HEK293T (cell line): ENCODE results near the gene SLC25A48.
"Not testable (repeated sequence)": the region's sequence is repeated elsewhere in the genome, so short reads cannot be mapped to it uniquely, and the experiment has no call there.

Experiments
- CTCF ChIA-PET: fragments of 350-600 bp; formaldehyde crosslinking; extraction: SDS; loops from one replicate; lab custom pipeline; 2021; ENCODE audit warnings: antibody characterized with exemption, inconsistent platforms; lab: Yijun Ruan, JAX
- POLR2A ChIA-PET: fragments of 350-600 bp; formaldehyde crosslinking; extraction: SDS; loops from one replicate; lab custom pipeline; 2020; ENCODE audit warnings: antibody characterized with exemption, inconsistent platforms; lab: Yijun Ruan, JAX
- DNase-seq: peaks from one replicate; pipeline ENCODE4 v3.0.0; 2012; ENCODE audit warnings: mixed read lengths; ENCODE audit errors: extremely low spot score
- ARNT ChIP-seq: fragments of 450-650 bp; IDR thresholded peaks from 2 replicates; pipeline ENCODE4 v1.6.1; 2017; ENCODE audit warnings: mild to moderate bottlenecking
- BHLHE40 ChIP-seq: fragments of 450-650 bp; IDR thresholded peaks from 2 replicates; pipeline ENCODE4 v1.6.1; 2016; ENCODE audit warnings: mild to moderate bottlenecking, moderate library complexity, borderline replicate concordance
- CTBP1 ChIP-seq: fragments of 450-650 bp; IDR thresholded peaks from 2 replicates; pipeline ENCODE4 v1.6.1; 2016; ENCODE audit warnings: borderline replicate concordance
- ELF4 ChIP-seq: fragments of 450-650 bp; IDR thresholded peaks from 2 replicates; pipeline ENCODE4 v1.6.1; 2017; ENCODE audit warnings: antibody characterized with exemption
- FOXA1 ChIP-seq: fragments of 450-650 bp; IDR thresholded peaks from 2 replicates; pipeline ENCODE4 v1.6.1; 2016; ENCODE audit warnings: mild to moderate bottlenecking
- FOXK2 ChIP-seq: fragments of 450-650 bp; IDR thresholded peaks from 2 replicates; pipeline ENCODE4 v1.6.1; 2016; ENCODE audit warnings: mild to moderate bottlenecking
- FOXM1 ChIP-seq: fragments of 450-650 bp; IDR thresholded peaks from 2 replicates; pipeline ENCODE4 v1.6.1; 2017; ENCODE audit warnings: mild to moderate bottlenecking, borderline replicate concordance
- HDGF ChIP-seq: fragments of 450-650 bp; IDR thresholded peaks from 2 replicates; pipeline ENCODE4 v1.6.1; 2017; ENCODE audit warnings: antibody characterized with exemption, borderline replicate concordance
- L3MBTL2 ChIP-seq: fragments of 450-650 bp; conservative IDR thresholded peaks from 2 replicates; pipeline ENCODE4 v1.6.1; 2016; ENCODE audit warnings: mild to moderate bottlenecking
- LEF1 ChIP-seq: fragments of 450-650 bp; IDR thresholded peaks from 2 replicates; pipeline ENCODE4 v1.6.1; 2017; ENCODE audit warnings: mild to moderate bottlenecking, borderline replicate concordance
- NFRKB ChIP-seq: fragments of 450-650 bp; IDR thresholded peaks from 2 replicates; pipeline ENCODE4 v1.6.1; 2016; ENCODE audit warnings: mild to moderate bottlenecking, moderate library complexity
- SP1 ChIP-seq: fragments of 450-650 bp; IDR thresholded peaks from 2 replicates; pipeline ENCODE4 v1.6.1; 2017
- SUZ12 ChIP-seq: fragments of 450-650 bp; IDR thresholded peaks from 2 replicates; pipeline ENCODE4 v1.6.1; 2016; ENCODE audit warnings: mild to moderate bottlenecking
- TARDBP ChIP-seq: fragments of 450-650 bp; IDR thresholded peaks from 2 replicates; pipeline ENCODE4 v1.6.1; 2016
- ZNF384 ChIP-seq: fragments of 450-650 bp; IDR thresholded peaks from 2 replicates; pipeline ENCODE4 v1.6.1; 2016
- TF ChIP-seq, protein P1 (sequence below): fragments of 450-650 bp; IDR thresholded peaks from 2 replicates; pipeline ENCODE4 v1.6.1; 2016

SLC25A48 gene

DNA sequence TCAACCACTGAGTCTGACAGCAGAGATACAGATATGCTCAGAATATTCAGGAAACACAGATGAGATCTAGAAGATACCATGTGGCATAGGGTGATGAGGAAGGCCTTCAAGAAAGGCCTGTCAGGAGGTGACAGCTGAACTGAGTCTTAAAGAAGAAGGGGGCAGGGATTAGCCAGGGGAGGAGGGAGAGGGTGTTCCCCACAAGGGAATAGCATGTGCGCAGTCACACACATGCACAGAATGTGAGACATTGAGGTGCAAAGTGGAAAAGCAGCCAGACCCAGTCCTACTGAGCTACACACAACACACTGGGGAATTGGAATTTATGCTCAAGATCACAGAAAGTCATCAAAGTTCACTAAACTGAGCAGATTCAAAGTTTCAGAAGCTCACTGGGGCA is 3.0 kb upstream of the SLC25A48 start:
- POLR2A ChIA-PET, result interaction anchor here (1.4 kb wide), 1 partner anchor 277 kb away, joined by 6 read pairs; no protein-coding TSS in a partner anchor
- CTCF ChIA-PET, result interaction anchor here (1.2 to 4.0 kb wide), 5 partner anchors 13 to 374 kb away, joined by 4 to 38 read pairs (median 19); no protein-coding TSS in a partner anchor

DNA sequence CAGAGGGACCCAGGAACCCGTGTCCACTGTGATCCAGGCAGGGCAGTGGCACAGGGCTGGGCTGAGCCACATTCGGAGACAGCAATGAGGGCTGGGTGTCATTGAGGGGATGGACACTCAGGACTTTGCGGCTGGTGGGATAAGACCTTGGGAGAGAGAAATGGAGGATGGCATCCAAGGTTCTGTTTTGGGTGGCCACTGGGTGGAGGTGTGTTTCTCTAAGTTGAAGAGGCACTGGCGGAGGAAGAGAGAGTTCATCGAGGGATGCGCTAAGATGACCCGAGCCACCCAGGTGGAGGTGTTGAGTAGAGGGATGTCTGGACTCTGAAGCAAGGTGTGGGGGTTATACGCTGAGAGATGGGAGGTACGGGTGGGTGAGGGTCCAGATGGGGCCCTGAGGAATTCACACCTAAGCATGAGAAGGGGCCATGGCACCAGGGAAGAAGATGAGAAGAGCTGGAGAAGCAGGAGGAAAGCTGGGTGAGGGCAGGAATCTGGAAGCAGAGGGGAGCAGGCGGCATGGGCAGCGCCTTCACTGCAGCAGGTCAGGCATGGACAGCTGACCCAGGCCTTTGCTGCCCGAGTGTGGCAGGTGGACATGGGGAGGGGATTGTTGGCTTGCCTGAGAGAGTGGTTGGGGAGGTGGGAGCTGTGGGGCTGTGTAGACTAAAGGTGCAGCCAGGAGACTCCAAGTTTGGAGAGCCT is 2.5 kb upstream of the SLC25A48 start:
- TF ChIP-seq, protein P1, sequence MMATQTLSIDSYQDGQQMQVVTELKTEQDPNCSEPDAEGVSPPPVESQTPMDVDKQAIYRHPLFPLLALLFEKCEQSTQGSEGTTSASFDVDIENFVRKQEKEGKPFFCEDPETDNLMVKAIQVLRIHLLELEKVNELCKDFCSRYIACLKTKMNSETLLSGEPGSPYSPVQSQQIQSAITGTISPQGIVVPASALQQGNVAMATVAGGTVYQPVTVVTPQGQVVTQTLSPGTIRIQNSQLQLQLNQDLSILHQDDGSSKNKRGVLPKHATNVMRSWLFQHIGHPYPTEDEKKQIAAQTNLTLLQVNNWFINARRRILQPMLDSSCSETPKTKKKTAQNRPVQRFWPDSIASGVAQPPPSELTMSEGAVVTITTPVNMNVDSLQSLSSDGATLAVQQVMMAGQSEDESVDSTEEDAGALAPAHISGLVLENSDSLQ, result no peak
- TF ChIP-seq HDGF (no peak), NFRKB (no peak)
- ChIA-PET CTCF (interaction anchor here (1.2 to 4.0 kb wide), 4 partner anchors 267 to 374 kb away, joined by 4 to 38 read pairs (median 14); no protein-coding TSS in a partner anchor), POLR2A (no interaction called here)
- no peak for DNase-seq

More for the DNA sequence above, 3.0 kb upstream of the SLC25A48 start:
- no peak for DNase-seq
- TF ChIP-seq FOXK2, result no peak
- no peak for TF ChIP-seq FOXA1
- TF ChIP-seq, protein P1, result no peak
- TF ChIP-seq SP1, result no peak
- TF ChIP-seq BHLHE40, result no peak
- TF ChIP-seq L3MBTL2, result no peak
- no peak for TF ChIP-seq ARNT
- TF ChIP-seq ELF4, result no peak
- no peak for TF ChIP-seq ZNF384
- no peak for TF ChIP-seq HDGF
- no peak for TF ChIP-seq TARDBP
- TF ChIP-seq FOXM1, result no peak
- TF ChIP-seq CTBP1, result no peak
- TF ChIP-seq SUZ12, result no peak
- TF ChIP-seq NFRKB, result no peak
- no peak for TF ChIP-seq LEF1

DNA sequence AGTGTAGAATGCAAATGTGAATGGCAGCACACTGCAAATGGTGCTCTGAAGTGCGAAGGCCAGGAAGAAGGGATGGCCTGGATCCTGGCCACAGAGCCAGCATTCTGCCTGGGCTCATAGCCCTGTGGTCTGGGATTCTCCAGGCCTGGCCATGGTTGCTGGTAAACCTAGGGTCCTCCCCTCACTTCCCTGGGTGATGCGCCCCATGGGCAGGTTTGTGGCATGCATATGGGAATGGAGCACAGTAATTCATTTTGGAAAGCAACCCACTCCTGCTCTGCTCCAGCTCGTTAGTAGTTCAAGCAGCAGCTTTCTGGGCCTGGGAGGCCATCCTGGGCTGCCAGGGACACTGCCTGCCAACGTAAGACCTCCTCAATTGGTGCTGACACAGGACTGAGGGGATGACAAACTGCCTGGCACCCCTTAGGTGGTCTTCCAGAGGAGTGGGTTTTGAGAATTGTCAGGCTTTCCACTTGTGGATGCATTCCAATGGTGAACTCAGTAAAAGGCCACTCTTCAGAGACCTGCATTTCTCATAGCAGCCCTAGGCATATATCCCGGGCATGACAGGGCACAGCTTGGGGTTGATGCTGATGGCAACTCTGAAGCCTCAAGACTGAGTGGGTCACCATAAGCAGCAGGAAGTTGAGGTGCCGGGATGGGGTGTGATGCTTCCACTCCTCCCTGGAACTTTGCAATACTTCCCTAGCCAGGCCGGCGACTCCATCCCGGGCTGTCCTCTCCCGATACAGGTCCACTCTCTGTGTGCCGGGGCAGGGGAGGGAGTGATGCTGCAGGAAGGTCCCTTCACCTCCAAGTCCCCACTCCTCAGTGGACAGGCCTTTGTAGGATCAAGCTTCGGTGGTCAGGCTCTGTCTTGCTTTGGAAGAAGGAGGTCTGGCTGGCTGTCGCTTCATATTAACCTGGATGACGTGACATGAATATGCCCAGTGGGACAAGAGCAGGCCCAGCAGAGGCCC is 1.2 kb upstream of the SLC25A48 start:
- CTCF ChIA-PET, result interaction anchor here (0.6 to 4.0 kb wide), 7 partner anchors 38 to 279 kb away, joined by 3 to 38 read pairs (median 8); no protein-coding TSS in a partner anchor
- no peak for DNase-seq
- TF ChIP-seq FOXK2 (no peak), HDGF (no peak), NFRKB (no peak), FOXM1 (no peak), BHLHE40 (no peak), ARNT (no peak), ELF4 (no peak), SUZ12 (no peak), ZNF384 (no peak), CTBP1 (no peak), TARDBP (no peak), L3MBTL2 (no peak), LEF1 (no peak), SP1 (no peak), FOXA1 (no peak)
- TF ChIP-seq, protein P1, result no peak

DNA sequence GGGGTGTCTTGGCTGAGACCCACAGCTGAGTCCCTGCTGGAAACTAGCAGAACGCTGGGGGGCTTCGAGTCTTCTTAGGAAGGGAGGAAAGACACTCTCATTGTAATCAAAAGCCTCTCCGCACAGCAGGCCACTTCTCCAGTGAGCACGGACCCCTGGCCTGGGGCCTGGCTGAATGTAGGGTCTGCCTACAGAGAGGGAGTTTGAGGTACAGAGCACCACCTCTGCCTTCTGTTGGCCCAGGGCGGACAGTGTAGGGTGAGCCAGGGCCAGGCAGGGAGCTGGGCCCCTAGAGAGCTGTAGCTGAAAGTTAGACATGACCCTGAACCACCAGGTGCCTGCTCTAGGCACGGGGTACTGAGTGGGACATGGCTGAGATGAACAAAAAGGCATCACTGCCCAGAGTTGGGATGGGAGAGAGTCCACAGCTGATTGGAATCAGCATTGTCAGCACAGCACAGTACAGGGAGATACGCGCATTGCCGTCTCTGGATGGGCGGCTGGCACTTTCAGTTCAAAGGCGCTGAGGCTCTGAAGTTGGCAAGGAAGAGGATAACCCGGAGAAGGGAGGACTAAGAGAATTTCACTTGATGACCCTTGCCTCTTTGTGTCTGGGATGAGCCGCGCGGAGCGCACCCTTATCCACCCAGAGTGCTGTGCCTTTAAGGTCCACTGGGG is 363 bp upstream of the SLC25A48 start:
- CTCF ChIA-PET, result interaction anchor here (0.7 to 2.1 kb wide), 11 partner anchors 21 to 368 kb away, joined by 3 to 16 read pairs (median 3); no protein-coding TSS in a partner anchor
- DNase-seq, result no peak
- POLR2A ChIA-PET, result no interaction called here
- TF ChIP-seq SP1 (no peak), FOXM1 (no peak), BHLHE40 (no peak), FOXK2 (no peak)

More for the DNA sequence above, 1.2 kb upstream of the SLC25A48 start:
- POLR2A ChIA-PET, result no interaction called here

DNA sequence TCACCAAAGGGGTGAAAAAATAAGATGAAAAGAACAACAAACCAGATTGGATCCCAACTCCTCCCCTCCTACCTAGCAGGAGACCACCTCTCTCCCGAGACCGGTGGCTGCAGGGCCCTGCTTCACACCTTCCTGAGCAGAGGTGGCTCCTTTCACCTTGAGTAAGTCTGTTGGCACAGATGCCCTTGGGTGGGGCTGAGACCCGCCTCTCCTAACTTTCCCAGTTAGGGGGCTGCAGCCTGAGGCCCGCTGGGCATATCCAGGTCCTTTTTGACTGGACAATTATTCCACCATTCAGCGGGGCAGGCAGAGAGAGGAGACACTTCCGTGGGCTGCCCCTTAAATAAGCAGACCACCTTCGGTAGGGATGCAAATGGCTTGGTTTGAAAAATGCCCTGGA is 1.3 kb downstream of the SLC25A48 start:
- TF ChIP-seq, protein P1, result no peak
- TF ChIP-seq ARNT (no peak), CTBP1 (no peak)
- POLR2A ChIA-PET, result no interaction called here
- DNase-seq, result no peak
- CTCF ChIA-PET, result interaction anchor here (0.6 to 2.1 kb wide), 5 partner anchors 8 to 282 kb away, joined by 3 to 16 read pairs (median 7); no protein-coding TSS in a partner anchor

DNA sequence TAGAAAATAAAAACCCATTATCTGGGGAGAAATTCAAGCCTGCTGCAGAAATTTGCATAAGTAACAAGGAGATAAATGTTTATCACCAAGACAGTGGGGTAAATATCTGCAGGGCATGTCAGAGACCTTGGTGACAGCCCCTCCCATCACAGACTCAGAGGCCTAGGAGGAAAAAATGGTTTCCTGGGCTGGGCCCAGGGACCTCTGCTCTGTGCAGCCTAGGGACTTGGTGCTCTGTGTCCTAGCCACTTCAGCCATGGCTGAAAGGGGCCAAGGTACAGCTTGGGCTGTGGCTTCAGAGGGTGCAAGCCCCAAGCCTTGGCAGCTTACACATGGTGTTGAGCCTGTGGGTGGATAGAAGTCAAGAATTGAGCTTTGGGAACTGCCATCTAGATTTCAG is 3.9 kb downstream of the SLC25A48 start:
- POLR2A ChIA-PET, result not testable (repeated sequence)
- CTCF ChIA-PET, result interaction anchor here (2.6 kb wide), 1 partner anchor 8 kb away, joined by 7 read pairs; no protein-coding TSS in a partner anchor

More for the DNA sequence above, 3.9 kb downstream of the SLC25A48 start:
- not testable (repeated sequence) for DNase-seq
